Transverse colon (tissue), 4 donors: Measurements from ENCODE around the gene CEACAM7. TPM values are rescaled to one million over a fixed set of nuclear protein-coding genes. Genes with fewer than 3 reads are reported as not detected.
A peak's percentile ranks its signal among the peaks of the same experiment; 100 is the strongest.
"Not testable (repeated sequence)": the region's sequence is repeated elsewhere in the genome, so short reads cannot be mapped to it uniquely, and the experiment has no call there.

ENCODE experiments used
- DNase-seq: peaks from one replicate; pipeline ENCODE4 v3.0.0-alpha.2; 2019
- H3K27ac ChIP-seq, 4 donors: fragments of 200-600 bp; sonication (generic); 2 replicates each; pipeline ENCODE4 v1.5.1; 2016 to 2018; ENCODE audit warnings: inconsistent platforms in 4 of 4
- H3K27me3 ChIP-seq: fragments of 200-600 bp; sonication (generic); 2 replicates; pipeline ENCODE4 v1.5.1; 2017; ENCODE audit warnings: inconsistent platforms
- H3K36me3 ChIP-seq, 4 donors: fragments of 200-600 bp; sonication (generic); 2 replicates each; pipeline ENCODE4 v1.5.1; 2017 to 2019; ENCODE audit warnings: inconsistent platforms in 4 of 4
- H3K4me1 ChIP-seq, 4 donors: fragments of 200-600 bp; sonication (generic); 2 replicates each; pipeline ENCODE4 v1.5.1; 2017 to 2020; ENCODE audit warnings: inconsistent platforms in 4 of 4
- H3K4me3 ChIP-seq, 4 donors: fragments of 200-600 bp; sonication (generic); 1 replicate in 1 of 4; 2 replicates in 3 of 4; pipeline versions ENCODE4 v1.5.1 to v1.6.1; 2017 to 2019; ENCODE audit warnings: inconsistent platforms in 4 of 4
- H3K9me3 ChIP-seq, 2 donors: fragments of 200-600 bp; sonication (generic); 2 replicates each; pipeline ENCODE4 v1.5.1; 2017 to 2019; ENCODE audit warnings: inconsistent platforms in 2 of 2
- CTCF ChIP-seq, 5 experiments: fragments of 200-600 bp in 3 of 5; fragments of 450-650 bp in 2 of 5; sonication (generic) in 3 of 5; IDR thresholded peaks; 1 replicate in 2 of 5; 2 replicates in 3 of 5; pipeline ENCODE4 v1.5.1; 2016 to 2017; ENCODE audit warnings: antibody characterized with exemption in 5 of 5, inconsistent platforms in 3 of 5, mild to moderate bottlenecking in 2 of 5, moderate library complexity in 1 of 5
- EP300 ChIP-seq: sonication (generic); formaldehyde crosslinking; IDR thresholded peaks from one replicate; pipeline ENCODE4 v1.6.1; 2017; ENCODE audit warnings: antibody characterized with exemption, low read depth
- POLR2A ChIP-seq: fragments of 450-650 bp; IDR thresholded peaks from one replicate; pipeline ENCODE4 v1.6.1; 2016; ENCODE audit warnings: antibody characterized with exemption, mild to moderate bottlenecking, moderate library complexity
- POLR2AphosphoS5 ChIP-seq, 3 donors: sonication (generic); formaldehyde crosslinking; IDR thresholded peaks; one replicate each; pipeline ENCODE4 v1.6.1; 2016; ENCODE audit warnings: antibody characterized with exemption in 3 of 3
- WGBS, 2 donors: methylation state at CpG; one replicate each; pipeline ENCODE4 v1.1.5; 2018; ENCODE audit warnings: low coverage in 1 of 2; 5-methylcytosine and 5-hydroxymethylcytosine counted together
- in situ Hi-C, 4 donors: fragments of 200-750 bp; cut with MboI; loops; one replicate each; pipeline versions ENCODE4 v1.15.0 to v1.15.1; 2017; ENCODE audit warnings: low sequenced_read_pairs in 3 of 4, low pct_ligation_motif_present in 1 of 4, low pct_unique_long_range_greater_than_20kb in 1 of 4
- intact Hi-C: fragments of 100-400 bp; cut with DNase I; formaldehyde crosslinking; loops from one replicate; pipeline ENCODE4 v1.15.1; 2023; ENCODE audit warnings: low total_unique reads
- total RNA-seq, 4 donors: library from RNA; depleted of rRNA; stranded (reverse); fragments of >200 nt; gene quantifications; one replicate each; pipeline ENCODE4 v1.1.0, GENCODE V29; 2016

CEACAM7 gene
- total RNA-seq, 4 donors from 2014 or later: 26.3 to 2,498 (median 1,946) TPM

GRCh38 chr19:41668315-41668714 is 19.8 kb downstream of the CEACAM7 start:
- TF ChIP-seq POLR2AphosphoS5 (IDR thresholded peaks at IDR 0.05) (peak in 1 of 3 donors; percentile 62), POLR2A (no peak)
- DNase-seq: no peak
- peak overlapping the region; percentile 60 to 78 (median 64) for H3K27ac ChIP-seq
- intact Hi-C loops (no loop called here), in situ Hi-C loops (no loop called here)
- H3K27me3 ChIP-seq: peaks cover 7% of the 10 kb centered on the region
- H3K4me1 ChIP-seq: peaks cover 0 to 34% (median 9%) of the 10 kb centered on the region in 4 donors
- peaks cover 16 to 20% of the 10 kb centered on the region in 2 donors for H3K9me3 ChIP-seq
- H3K36me3 ChIP-seq: no peaks in the 10 kb centered on the region
- H3K4me3 ChIP-seq: no peak overlapping the region
- WGBS, 2 donors: 25 to 33% methylated on average over 1 of the region's 1 CpG

GRCh38 chr19:41666075-41666474 is 22.0 kb downstream of the CEACAM7 start:
- TF ChIP-seq CTCF (IDR thresholded peaks at IDR 0.05): no peak
- TF ChIP-seq EP300: no peak
- TF ChIP-seq POLR2AphosphoS5 (IDR thresholded peaks at IDR 0.05): no peak
- no peak for TF ChIP-seq POLR2A
- 20 to 75% methylated on average over 1 to 2 of the region's 2 CpGs for WGBS, 2 donors

GRCh38 chr19:41657157-41657556 is 30.9 kb downstream of the CEACAM7 start:
- no peak for DNase-seq
- peaks cover 69% of the 10 kb centered on the region for H3K27me3 ChIP-seq

More at GRCh38 chr19:41666075-41666474, 22.0 kb downstream of the CEACAM7 start:
- Histone ChIP-seq H3K27me3 (peaks cover 12% of the 10 kb centered on the region), H3K4me3 (no peak overlapping the region), H3K9me3 (peaks cover 16 to 20% of the 10 kb centered on the region in 2 donors), H3K36me3 (no peaks in the 10 kb centered on the region), H3K4me1 (peaks cover 0 to 31% (median 4%) of the 10 kb centered on the region in 4 donors), H3K27ac (no peak overlapping the region)
- in situ Hi-C loops (no loop called here), intact Hi-C loops (no loop called here)
- no peak for DNase-seq

GRCh38 chr19:41656756-41657155 is 31.3 kb downstream of the CEACAM7 start:
- H3K27ac ChIP-seq, H3K36me3 ChIP-seq, in situ Hi-C loops, H3K4me1 ChIP-seq, DNase-seq, H3K9me3 ChIP-seq, H3K4me3 ChIP-seq: not testable (repeated sequence)
- H3K27me3 ChIP-seq: peaks cover 69% of the 10 kb centered on the region
- intact Hi-C loops: loop anchor here (5.0 kb wide), 1 partner anchor 1366 kb away; no protein-coding TSS in a partner anchor
- WGBS, 2 donors: 53% methylated on average over 2 of the region's 2 CpGs; no CpG with 5 or more reads in 1 of the 2 donors

More at GRCh38 chr19:41657157-41657556, 30.9 kb downstream of the CEACAM7 start:
- 38% methylated on average over 2 of the region's 2 CpGs; no CpG with 5 or more reads in 1 of the 2 donors for WGBS, 2 donors
- Histone ChIP-seq H3K4me3 (no peak overlapping the region), H3K36me3 (no peaks in the 10 kb centered on the region), H3K27ac (no peak overlapping the region), H3K4me1 (no peaks in the 10 kb centered on the region), H3K9me3 (no peaks in the 10 kb centered on the region)
- in situ Hi-C loops (no loop called here), intact Hi-C loops (loop anchor here (5.0 kb wide), 1 partner anchor 1365 kb away; no protein-coding TSS in a partner anchor)
- TF ChIP-seq CTCF (IDR thresholded peaks at IDR 0.05) (no peak), EP300 (no peak), POLR2AphosphoS5 (IDR thresholded peaks at IDR 0.05) (no peak), POLR2A (no peak)

- TF ChIP-seq CTCF (IDR thresholded peaks at IDR 0.05) (no peak), EP300 (no peak), POLR2A (no peak), POLR2AphosphoS5 (IDR thresholded peaks at IDR 0.05) (no peak)
- no peaks in the 10 kb centered on the region for H3K9me3 ChIP-seq
- intact Hi-C loops (no loop called here), in situ Hi-C loops (no loop called here)
- H3K36me3 ChIP-seq: no peaks in the 10 kb centered on the region
- no peak for DNase-seq
- WGBS, 2 donors: 63 to 85% methylated on average over 3 to 5 of the region's 5 CpGs
- no peak overlapping the region for H3K4me3 ChIP-seq
- peaks cover 43% of the 10 kb centered on the region for H3K27me3 ChIP-seq
- H3K27ac ChIP-seq: no peak overlapping the region
- H3K4me1 ChIP-seq: peaks cover 3 to 28% (median 15%) of the 10 kb centered on the region in 4 donors
These were observed 35.8 kb downstream of the CEACAM7 start for GRCh38 chr19:41652250-41652649.
